ENCODE results near the gene DUOXA2.

Gene DUOXA2

GRCh38 chr15:45112143-45112590 is 2.0 kb upstream of the DUOXA2 start:
- CTCF ChIA-PET = no interaction called here
- POLR2A ChIA-PET = no interaction called here
- DNase-seq (ENCODE audit: extremely low spot score) = no peak
- TF ChIP-seq ZNF384 (IDR thresholded peaks at IDR 0.05) (no peak), SUZ12 (IDR thresholded peaks at IDR 0.05) (no peak), FOXM1 (IDR thresholded peaks at IDR 0.05; ENCODE audit: borderline replicate concordance) (no peak), HDGF (IDR thresholded peaks at IDR 0.05; ENCODE audit: borderline replicate concordance) (no peak), ELF4 (IDR thresholded peaks at IDR 0.05) (no peak)

DNA sequence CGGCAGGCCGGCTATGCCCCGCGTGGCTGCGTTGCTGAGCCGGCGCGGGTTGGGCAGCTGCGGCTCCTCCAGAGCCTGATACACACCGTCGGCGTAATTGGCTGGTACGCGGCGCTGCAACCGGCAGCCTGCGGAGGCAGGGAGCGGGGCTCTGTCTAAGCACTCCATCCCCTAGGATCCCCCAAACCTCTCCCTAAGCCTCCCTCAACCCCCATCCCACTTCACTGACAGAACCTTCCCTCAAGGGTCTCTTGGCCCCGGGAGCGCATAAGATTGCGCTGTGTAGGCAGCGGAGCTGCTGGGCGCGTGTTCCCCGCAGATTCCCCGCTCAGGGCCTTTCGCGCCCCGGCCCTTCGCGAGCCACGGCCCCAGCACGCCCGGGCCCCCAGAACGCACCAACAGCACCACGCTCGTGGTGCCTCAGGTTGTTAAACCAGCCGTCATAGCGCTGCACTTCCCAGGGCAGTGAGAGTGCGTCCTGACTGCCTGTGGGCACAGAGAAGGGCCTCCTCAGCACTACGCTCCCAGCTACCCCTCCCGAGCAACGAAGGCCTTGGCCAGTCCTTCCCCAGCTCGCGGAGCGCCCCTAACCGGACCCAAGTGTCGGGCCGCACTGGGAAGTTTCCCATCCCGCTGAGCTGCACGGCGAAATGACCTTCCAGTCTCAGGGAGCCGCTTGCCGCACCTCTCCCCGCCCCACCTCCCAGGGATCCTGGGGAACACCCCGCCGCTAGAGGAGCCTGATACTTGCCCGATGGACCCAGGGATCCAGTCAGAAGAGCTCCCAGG is 1.3 kb upstream of the DUOXA2 start:
- no peak for DNase-seq (ENCODE audit: extremely low spot score)
- TF ChIP-seq NFRKB (IDR thresholded peaks at IDR 0.05) (no peak), SUZ12 (IDR thresholded peaks at IDR 0.05) (no peak), PKNOX1 (IDR thresholded peaks at IDR 0.05) (no peak)
- ChIA-PET POLR2A (no interaction called here), CTCF (no interaction called here)

GRCh38 chr15:45113380-45113990 is 641 bp upstream of the DUOXA2 start:
- ChIA-PET CTCF (no interaction called here), POLR2A (no interaction called here)
- TF ChIP-seq TARDBP (IDR thresholded peaks at IDR 0.05) (no peak), ELF4 (IDR thresholded peaks at IDR 0.05) (no peak), ARNT (IDR thresholded peaks at IDR 0.05) (no peak), FOXA1 (IDR thresholded peaks at IDR 0.05) (no peak), CTBP1 (IDR thresholded peaks at IDR 0.05; ENCODE audit: borderline replicate concordance) (no peak), NFRKB (IDR thresholded peaks at IDR 0.05) (no peak), SP1 (IDR thresholded peaks at IDR 0.05) (no peak), LEF1 (IDR thresholded peaks at IDR 0.05; ENCODE audit: borderline replicate concordance) (no peak), ZNF384 (IDR thresholded peaks at IDR 0.05) (no peak), FOXM1 (IDR thresholded peaks at IDR 0.05; ENCODE audit: borderline replicate concordance) (no peak), BHLHE40 (IDR thresholded peaks at IDR 0.05; ENCODE audit: borderline replicate concordance) (no peak), L3MBTL2 (conservative IDR thresholded peaks at IDR 0.05) (no peak), SUZ12 (IDR thresholded peaks at IDR 0.05) (no peak), FOXK2 (IDR thresholded peaks at IDR 0.05) (no peak), PKNOX1 (IDR thresholded peaks at IDR 0.05) (no peak), HDGF (IDR thresholded peaks at IDR 0.05; ENCODE audit: borderline replicate concordance) (no peak)
- no peak for DNase-seq (ENCODE audit: extremely low spot score)

- CTCF ChIA-PET = no interaction called here
- TF ChIP-seq LEF1 (IDR thresholded peaks at IDR 0.05; ENCODE audit: borderline replicate concordance) (no peak), PKNOX1 (IDR thresholded peaks at IDR 0.05) (no peak), SUZ12 (IDR thresholded peaks at IDR 0.05) (no peak), TARDBP (IDR thresholded peaks at IDR 0.05) (no peak)
- DNase-seq (ENCODE audit: extremely low spot score) = no peak
- POLR2A ChIA-PET = no interaction called here
These were observed 592 bp downstream of the DUOXA2 start for GRCh38 chr15:45114751-45115085.

DNA sequence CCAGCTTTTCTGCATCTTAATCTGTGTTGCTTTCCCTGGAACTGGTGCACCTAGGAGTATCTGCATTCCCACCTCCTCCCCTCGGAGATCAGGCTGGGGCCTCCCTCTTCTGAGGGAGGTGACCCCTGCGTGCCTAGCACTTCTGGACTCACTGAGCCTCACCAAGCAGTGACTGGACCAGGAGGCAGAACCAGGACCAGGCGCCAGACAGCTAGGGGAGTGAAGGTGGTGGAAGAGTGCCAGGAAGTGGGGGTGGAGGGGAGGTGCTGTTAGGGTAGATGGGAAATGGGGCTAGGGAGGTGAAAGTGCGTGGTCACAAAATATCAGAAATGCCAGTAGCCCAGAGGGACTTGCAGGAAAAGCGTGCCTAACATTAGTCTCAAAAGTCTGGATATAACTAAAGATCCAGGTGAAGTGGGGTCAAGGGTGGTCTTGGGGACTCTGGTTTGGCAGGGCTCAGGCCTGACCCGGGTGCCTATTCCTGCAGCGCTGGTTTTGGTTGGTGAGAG is 1.2 kb downstream of the DUOXA2 start:
- ChIA-PET CTCF (no interaction called here), POLR2A (no interaction called here)
- TF ChIP-seq PKNOX1 (IDR thresholded peaks at IDR 0.05) = no peak
- no peak for TF ChIP-seq LEF1 (IDR thresholded peaks at IDR 0.05; ENCODE audit: borderline replicate concordance)
- TF ChIP-seq FOXK2 (IDR thresholded peaks at IDR 0.05) = no peak
- no peak for TF ChIP-seq SP1 (IDR thresholded peaks at IDR 0.05)
- TF ChIP-seq TARDBP (IDR thresholded peaks at IDR 0.05) = no peak
- TF ChIP-seq NFRKB (IDR thresholded peaks at IDR 0.05) = no peak
- TF ChIP-seq CTBP1 (IDR thresholded peaks at IDR 0.05; ENCODE audit: borderline replicate concordance) = no peak
- TF ChIP-seq FOXA1 (IDR thresholded peaks at IDR 0.05) = no peak
- no peak for TF ChIP-seq ZNF384 (IDR thresholded peaks at IDR 0.05)
- TF ChIP-seq ELF4 (IDR thresholded peaks at IDR 0.05) = no peak
- DNase-seq (ENCODE audit: extremely low spot score) = no peak

DNA sequence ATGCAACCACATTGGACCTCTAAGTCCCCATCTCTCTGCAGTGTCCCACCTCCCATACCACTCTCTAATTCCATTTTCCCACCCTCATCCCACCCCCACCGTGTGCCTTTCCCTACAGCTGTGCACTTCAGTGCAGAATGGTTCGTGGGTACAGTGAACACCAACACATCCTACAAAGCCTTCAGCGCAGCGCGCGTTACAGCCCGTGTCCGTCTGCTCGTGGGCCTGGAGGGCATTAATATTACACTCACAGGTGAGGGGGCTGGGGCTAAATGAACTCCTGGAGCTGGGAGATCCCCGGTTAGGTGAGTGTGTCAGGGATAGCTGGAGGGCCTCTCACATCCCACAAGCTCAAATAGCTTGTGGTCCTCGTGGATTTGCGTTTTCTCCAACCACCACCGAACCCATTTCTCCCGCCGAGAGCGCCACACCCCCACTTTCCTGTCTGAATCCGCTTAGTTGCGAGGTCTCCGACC is 1.9 kb downstream of the DUOXA2 start:
- ChIA-PET CTCF (no interaction called here), POLR2A (no interaction called here)
- TF ChIP-seq L3MBTL2 (conservative IDR thresholded peaks at IDR 0.05) = no peak
- TF ChIP-seq CTBP1 (IDR thresholded peaks at IDR 0.05; ENCODE audit: borderline replicate concordance) = no peak
- no peak for TF ChIP-seq TARDBP (IDR thresholded peaks at IDR 0.05)
- TF ChIP-seq NFRKB (IDR thresholded peaks at IDR 0.05) = no peak
- TF ChIP-seq ZNF384 (IDR thresholded peaks at IDR 0.05) = no peak
- TF ChIP-seq FOXA1 (IDR thresholded peaks at IDR 0.05) = no peak
- TF ChIP-seq SUZ12 (IDR thresholded peaks at IDR 0.05) = no peak
- TF ChIP-seq FOXK2 (IDR thresholded peaks at IDR 0.05) = no peak
- no peak for TF ChIP-seq SP1 (IDR thresholded peaks at IDR 0.05)
- no peak for TF ChIP-seq BHLHE40 (IDR thresholded peaks at IDR 0.05; ENCODE audit: borderline replicate concordance)
- no peak for TF ChIP-seq FOXM1 (IDR thresholded peaks at IDR 0.05; ENCODE audit: borderline replicate concordance)
- no peak for TF ChIP-seq HDGF (IDR thresholded peaks at IDR 0.05; ENCODE audit: borderline replicate concordance)
- TF ChIP-seq LEF1 (IDR thresholded peaks at IDR 0.05; ENCODE audit: borderline replicate concordance) = no peak
- TF ChIP-seq PKNOX1 (IDR thresholded peaks at IDR 0.05) = no peak
- no peak for DNase-seq (ENCODE audit: extremely low spot score)

Data from HEK293T (cell line).